CD4-positive, alpha-beta memory T cell (primary cell): Measurements from ENCODE around the gene ELF2. TPM values are rescaled to one million over a fixed set of nuclear protein-coding genes. Genes with fewer than 3 reads are reported as not detected.
A peak's percentile ranks its signal among the peaks of the same experiment; 100 is the strongest.

Experiments used
- CTCF ChIA-PET: fragments of 350-600 bp; sonication (Branson Sonifier 250); formaldehyde crosslinking; loops from one replicate; lab custom pipeline; 2021; ENCODE audit warnings: inconsistent platforms; ENCODE audit not compliant: partially characterized antibody; lab: Charles Lee
- POLR2A ChIA-PET: fragments of 350-600 bp; sonication (Branson Sonifier 250); formaldehyde crosslinking; loops from one replicate; lab custom pipeline; 2021; ENCODE audit not compliant: partially characterized antibody; lab: Charles Lee
- DNase-seq, 5 donors: peaks; one replicate each; pipeline versions ENCODE4 v3.0.0 to v3.0.0-alpha.2; 2020 to 2022; ENCODE audit warnings: mixed read lengths in 1 of 5
- H3K27ac ChIP-seq: one replicate; pipeline ENCODE4 v1.7.0; 2013; ENCODE audit warnings: low read depth, low read length
- H3K27me3 ChIP-seq: 2 replicates; pipeline ENCODE4 v1.7.0; 2013; ENCODE audit warnings: mild to moderate bottlenecking, low read length, moderate library complexity; ENCODE audit not compliant: insufficient read depth
- H3K36me3 ChIP-seq: 2 replicates; pipeline ENCODE4 v1.7.0; 2013; ENCODE audit warnings: mild to moderate bottlenecking, low read length, moderate library complexity; ENCODE audit not compliant: insufficient read depth
- H3K4me1 ChIP-seq: 2 replicates; pipeline ENCODE4 v1.7.0; 2013; ENCODE audit warnings: mild to moderate bottlenecking, low read length, moderate library complexity; ENCODE audit not compliant: insufficient read depth
- H3K4me3 ChIP-seq, 2 donors: one replicate each; pipeline ENCODE4 v1.7.0; 2013; ENCODE audit warnings: low read length in 2 of 2, mild to moderate bottlenecking in 1 of 2
- H3K9me3 ChIP-seq, 2 donors: one replicate each; pipeline ENCODE4 v1.7.0; 2013; ENCODE audit warnings: low read length in 2 of 2, control low read depth in 1 of 2; ENCODE audit not compliant: control insufficient read depth in 1 of 2
- H3K27ac Mint-ChIP-seq, 7 donors: one replicate each; pipeline ENCODE4 v1.8.0; 2020 to 2021; ENCODE audit warnings: mixed read lengths in 7 of 7, mild to moderate bottlenecking in 6 of 7, inconsistent platforms in 3 of 7, moderate library complexity in 3 of 7
- H3K27me3 Mint-ChIP-seq, 2 donors: one replicate each; pipeline ENCODE4 v1.8.0; 2020 to 2021; ENCODE audit warnings: mixed read lengths in 2 of 2
- H3K36me3 Mint-ChIP-seq, 2 donors: one replicate each; pipeline ENCODE4 v1.8.0; 2020 to 2021; ENCODE audit warnings: mixed read lengths in 2 of 2, inconsistent platforms in 1 of 2, mild to moderate bottlenecking in 1 of 2
- H3K4me1 Mint-ChIP-seq, 4 donors: one replicate each; pipeline ENCODE4 v1.8.0; 2020 to 2021; ENCODE audit warnings: mixed read lengths in 4 of 4, mild to moderate bottlenecking in 1 of 4
- H3K4me3 Mint-ChIP-seq, 8 donors: one replicate each; pipeline ENCODE4 v1.8.0; 2020 to 2021; ENCODE audit warnings: mixed read lengths in 8 of 8, mild to moderate bottlenecking in 7 of 8, moderate library complexity in 6 of 8, inconsistent platforms in 3 of 8
- H3K9me3 Mint-ChIP-seq, 8 donors: one replicate each; pipeline ENCODE4 v1.8.0; 2020 to 2021; ENCODE audit warnings: mixed read lengths in 8 of 8, mild to moderate bottlenecking in 5 of 8, inconsistent platforms in 3 of 8, moderate library complexity in 1 of 8
- intact Hi-C: fragments of 100-400 bp; cut with micrococcal nuclease; formaldehyde crosslinking; loops from one replicate; pipeline ENCODE4 v1.15.1; 2023
- polyA plus RNA-seq, 2 donors: library from polyadenylated mRNA; unstranded; fragments of 300-500 nt; fragmentation: Illumina TruSeq; gene quantifications; one replicate each; pipeline ENCODE4 v1.2.3, GENCODE V29; 2021
- total RNA-seq, 2 experiments: library from RNA; stranded (reverse); gene quantifications; one replicate each; pipeline ENCODE4 v1.2.3, GENCODE V29; 2021

The ELF2 gene
- total and polyA plus RNA-seq, 4 experiments from 2014 or later: 27.4 to 81.4 (median 57.4) TPM

DNA sequence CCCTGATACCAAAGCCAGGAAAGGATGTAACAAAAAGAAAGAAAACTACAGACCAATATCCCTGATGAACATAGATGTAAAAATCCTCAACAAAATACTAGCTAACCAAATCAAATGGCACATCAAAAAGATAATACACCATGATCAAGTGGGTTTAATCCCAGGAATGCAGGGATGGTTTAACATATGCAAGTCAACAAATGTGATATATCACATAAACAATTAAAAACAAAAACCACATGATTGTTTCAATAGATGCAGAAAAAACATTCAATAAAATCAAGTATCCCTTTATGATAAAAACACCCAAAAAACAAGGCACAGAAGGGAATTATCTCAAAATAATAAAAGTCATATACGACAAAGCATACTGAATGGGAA is 31.5 kb downstream of the ELF2 start:
- intact Hi-C loops: no loop called here
- Histone ChIP-seq H3K9me3 (no peaks in the 10 kb centered on the region), H3K27ac (no peak overlapping the region), H3K4me1 (peaks cover 22% of the 10 kb centered on the region), H3K4me3 (no peak overlapping the region), H3K36me3 (no peaks in the 10 kb centered on the region), H3K27me3 (no peaks in the 10 kb centered on the region)
- CTCF ChIA-PET: no interaction called here
- peak overlapping the region in 1 of 8 donors; percentile 9 for H3K4me3 Mint-ChIP-seq
- POLR2A ChIA-PET: no interaction called here
- H3K27ac Mint-ChIP-seq: no peak overlapping the region
- peaks cover 16 to 55% (median 37%) of the 10 kb centered on the region in 4 donors for H3K4me1 Mint-ChIP-seq
- DNase-seq: no peak
- H3K9me3 Mint-ChIP-seq: peaks cover 2 to 17% (median 7%) of the 10 kb centered on the region in 8 donors
- no peaks in the 10 kb centered on the region for H3K27me3 Mint-ChIP-seq
- H3K36me3 Mint-ChIP-seq: peaks cover 15 to 18% of the 10 kb centered on the region in 2 donors

DNA sequence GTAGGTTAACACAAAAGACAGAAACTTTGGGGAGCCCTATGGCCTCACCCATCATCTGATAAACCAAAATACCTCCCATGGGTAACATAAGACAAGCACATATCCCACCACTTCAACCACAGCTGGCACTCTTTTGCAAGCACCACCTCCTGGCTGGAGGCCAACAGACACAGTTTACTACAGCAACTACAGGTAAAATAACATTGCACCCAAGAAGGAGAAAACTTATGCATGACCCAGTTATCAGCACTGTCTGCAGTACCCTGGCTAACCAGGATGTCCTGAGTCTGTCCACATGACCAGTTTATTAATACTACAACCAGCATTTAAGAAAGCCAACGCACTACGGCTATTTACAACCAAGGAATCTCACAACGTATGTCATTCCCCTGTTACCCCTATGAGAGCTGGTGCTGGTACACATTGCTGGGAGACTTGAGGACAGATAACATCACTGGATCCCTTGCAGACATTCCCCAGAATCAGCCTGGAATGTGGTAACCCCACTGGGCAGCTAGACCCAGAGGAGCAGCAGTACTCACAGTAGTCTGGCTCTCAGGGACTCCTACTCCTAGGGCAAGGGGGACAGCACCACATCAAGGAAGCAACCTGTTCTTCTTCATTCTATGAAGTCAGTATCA is 32.0 kb downstream of the ELF2 start:
- H3K36me3 ChIP-seq: no peaks in the 10 kb centered on the region
- H3K27me3 ChIP-seq: no peaks in the 10 kb centered on the region
- H3K36me3 Mint-ChIP-seq: peaks cover 15 to 18% of the 10 kb centered on the region in 2 donors
- peaks cover 22% of the 10 kb centered on the region for H3K4me1 ChIP-seq
- H3K27ac ChIP-seq: no peak overlapping the region
- POLR2A ChIA-PET: interaction anchor here (0.9 kb wide), 1 partner anchor 17 kb away, joined by 4 read pairs; no protein-coding TSS in a partner anchor
- H3K9me3 ChIP-seq: no peaks in the 10 kb centered on the region
- no peak for DNase-seq
- H3K27me3 Mint-ChIP-seq: no peaks in the 10 kb centered on the region
- peak overlapping the region in 4 of 8 donors; percentile 2 to 36 (median 6) for H3K4me3 Mint-ChIP-seq
- H3K9me3 Mint-ChIP-seq: peaks cover 2 to 17% (median 7%) of the 10 kb centered on the region in 8 donors
- intact Hi-C loops: no loop called here
- CTCF ChIA-PET: no interaction called here
- peaks cover 16 to 58% (median 38%) of the 10 kb centered on the region in 4 donors for H3K4me1 Mint-ChIP-seq
- H3K27ac Mint-ChIP-seq: peak overlapping the region in 2 of 7 donors; percentile 24 to 31
- no peak overlapping the region for H3K4me3 ChIP-seq

DNA sequence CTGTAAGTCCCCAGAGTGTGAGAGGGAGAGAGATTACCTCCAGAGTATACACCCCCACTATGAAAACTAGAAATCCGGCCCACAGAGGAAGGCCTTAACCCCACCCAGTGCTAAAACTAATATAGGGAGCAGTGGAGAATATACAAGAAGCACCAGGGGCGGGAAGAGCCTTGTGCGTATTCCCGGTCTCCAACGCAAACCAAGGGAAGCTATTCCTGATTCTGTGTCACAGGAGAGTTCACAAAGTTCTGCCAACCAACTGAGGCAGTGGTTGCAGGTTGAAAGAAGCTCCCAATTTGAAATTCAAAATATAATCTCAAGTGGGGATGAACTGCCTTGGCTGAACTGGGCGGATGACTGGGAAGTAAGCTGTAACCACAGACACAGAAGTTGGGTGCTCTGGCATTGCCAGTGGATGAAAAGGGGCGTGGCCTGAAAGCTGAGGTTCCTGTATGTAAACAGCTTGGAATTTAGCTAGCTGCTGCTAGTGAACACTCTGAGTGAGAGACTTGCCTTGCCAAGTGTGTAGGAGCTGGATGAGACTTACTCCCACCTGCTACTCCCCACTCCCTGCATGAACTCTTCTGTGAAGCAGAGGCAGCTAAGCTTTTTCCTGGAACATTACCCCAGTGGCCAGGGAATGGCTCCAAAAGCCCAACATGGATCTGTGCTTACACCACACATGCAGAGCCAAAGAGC is 32.7 kb downstream of the ELF2 start:
- H3K4me3 ChIP-seq: no peak overlapping the region
- H3K27me3 Mint-ChIP-seq: no peaks in the 10 kb centered on the region
- POLR2A ChIA-PET: interaction anchor here (0.9 kb wide), 1 partner anchor 17 kb away, joined by 4 read pairs; no protein-coding TSS in a partner anchor
- intact Hi-C loops: no loop called here
- H3K36me3 ChIP-seq: no peaks in the 10 kb centered on the region
- no peak overlapping the region for H3K27ac Mint-ChIP-seq
- DNase-seq: no peak
- CTCF ChIA-PET: no interaction called here
- H3K27ac ChIP-seq: no peak overlapping the region
- H3K36me3 Mint-ChIP-seq: peaks cover 15 to 18% of the 10 kb centered on the region in 2 donors
- no peak overlapping the region for H3K4me3 Mint-ChIP-seq
- H3K27me3 ChIP-seq: no peaks in the 10 kb centered on the region
- peaks cover 22% of the 10 kb centered on the region for H3K4me1 ChIP-seq
- peaks cover 2 to 17% (median 7%) of the 10 kb centered on the region in 8 donors for H3K9me3 Mint-ChIP-seq
- peaks cover 16 to 58% (median 38%) of the 10 kb centered on the region in 4 donors for H3K4me1 Mint-ChIP-seq
- H3K9me3 ChIP-seq: no peaks in the 10 kb centered on the region

GRCh38 chr4:139142980-139143379 is 34.0 kb downstream of the ELF2 start:
- H3K4me3 Mint-ChIP-seq: no peak overlapping the region
- no peak overlapping the region for H3K4me3 ChIP-seq
- no peaks in the 10 kb centered on the region for H3K9me3 ChIP-seq
- H3K4me1 Mint-ChIP-seq: peaks cover 16 to 58% (median 34%) of the 10 kb centered on the region in 4 donors
- intact Hi-C loops: no loop called here
- CTCF ChIA-PET: no interaction called here
- no peak overlapping the region for H3K27ac ChIP-seq
- H3K27me3 ChIP-seq: no peaks in the 10 kb centered on the region
- peaks cover 22% of the 10 kb centered on the region for H3K4me1 ChIP-seq
- H3K27me3 Mint-ChIP-seq: no peaks in the 10 kb centered on the region
- POLR2A ChIA-PET: no interaction called here
- no peaks in the 10 kb centered on the region for H3K36me3 ChIP-seq
- no peak overlapping the region for H3K27ac Mint-ChIP-seq
- peaks cover 2 to 17% (median 7%) of the 10 kb centered on the region in 8 donors for H3K9me3 Mint-ChIP-seq
- no peak for DNase-seq
- H3K36me3 Mint-ChIP-seq: peaks cover 11 to 18% of the 10 kb centered on the region in 2 donors

DNA sequence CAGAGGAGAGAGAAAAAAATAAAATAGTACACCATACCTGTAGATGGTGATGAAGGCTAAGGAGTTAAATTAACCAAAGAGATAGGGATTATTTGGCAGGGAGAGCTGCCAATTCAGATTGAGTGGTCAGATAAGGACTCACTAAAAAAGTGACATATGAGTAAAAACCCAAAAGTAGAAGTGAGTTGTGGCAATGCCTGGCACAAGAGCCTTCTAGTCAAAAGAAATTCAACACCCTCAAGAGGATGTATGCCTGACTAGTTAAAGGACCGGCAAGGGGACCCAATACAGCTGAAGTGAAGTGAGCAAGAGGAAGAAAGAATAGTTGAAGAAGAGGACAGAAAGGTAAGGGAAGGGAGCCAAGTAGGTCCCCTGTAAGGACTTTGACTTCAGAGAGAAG is 34.9 kb downstream of the ELF2 start:
- H3K27me3 Mint-ChIP-seq: no peaks in the 10 kb centered on the region
- no peaks in the 10 kb centered on the region for H3K27me3 ChIP-seq
- intact Hi-C loops: no loop called here
- peaks cover 12 to 23% of the 10 kb centered on the region in 2 donors for H3K36me3 Mint-ChIP-seq
- peaks cover 15 to 56% (median 31%) of the 10 kb centered on the region in 4 donors for H3K4me1 Mint-ChIP-seq
- no peak overlapping the region for H3K27ac ChIP-seq
- H3K9me3 ChIP-seq: no peaks in the 10 kb centered on the region
- no peak overlapping the region for H3K4me3 ChIP-seq
- H3K4me3 Mint-ChIP-seq: peak overlapping the region in 1 of 8 donors; percentile 9
- peaks cover under 1 to 16% (median 7%) of the 10 kb centered on the region in 8 donors for H3K9me3 Mint-ChIP-seq
- no peak for DNase-seq
- ChIA-PET POLR2A (no interaction called here), CTCF (interaction anchor here (1.0 kb wide), 1 partner anchor 12 kb away, joined by 3 read pairs; no protein-coding TSS in a partner anchor)
- H3K36me3 ChIP-seq: no peaks in the 10 kb centered on the region
- H3K27ac Mint-ChIP-seq: no peak overlapping the region
- peaks cover 22% of the 10 kb centered on the region for H3K4me1 ChIP-seq

DNA sequence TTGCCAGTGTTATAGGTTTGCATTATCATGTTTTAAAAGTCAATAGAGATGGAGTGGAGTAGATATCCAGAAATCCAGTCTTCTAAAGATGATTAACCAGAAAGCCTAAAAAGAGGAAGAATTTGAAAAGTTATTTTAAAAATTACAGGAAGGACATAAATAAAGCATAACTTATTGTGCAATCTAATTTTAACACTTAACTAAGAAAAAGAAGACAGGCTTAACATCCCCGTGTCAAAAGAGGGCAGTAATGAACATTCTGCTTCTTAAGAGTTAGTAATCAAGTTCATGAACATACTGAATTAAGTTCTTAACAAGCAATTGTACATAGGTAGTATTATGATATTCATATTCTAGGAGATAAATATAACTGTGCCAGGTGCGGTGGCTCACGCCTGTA is 39.3 kb downstream of the ELF2 start:
- H3K36me3 Mint-ChIP-seq: peaks cover 12 to 25% of the 10 kb centered on the region in 2 donors
- CTCF ChIA-PET: interaction anchor here (0.7 kb wide), 1 partner anchor 13 kb away, joined by 3 read pairs; no protein-coding TSS in a partner anchor
- peaks cover 6 to 18% (median 13%) of the 10 kb centered on the region in 4 donors for H3K4me1 Mint-ChIP-seq
- Histone ChIP-seq H3K4me1 (peaks cover 5% of the 10 kb centered on the region), H3K9me3 (no peaks in the 10 kb centered on the region), H3K27ac (no peak overlapping the region), H3K4me3 (no peak overlapping the region), H3K36me3 (no peaks in the 10 kb centered on the region), H3K27me3 (no peaks in the 10 kb centered on the region)
- intact Hi-C loops: no loop called here
- no peak overlapping the region for H3K27ac Mint-ChIP-seq
- no peak for DNase-seq
- no peak overlapping the region for H3K4me3 Mint-ChIP-seq
- H3K27me3 Mint-ChIP-seq: no peaks in the 10 kb centered on the region
- H3K9me3 Mint-ChIP-seq: no peaks in the 10 kb centered on the region
- POLR2A ChIA-PET: no interaction called here

- H3K4me1 Mint-ChIP-seq: no peaks in the 10 kb centered on the region
- Histone ChIP-seq H3K9me3 (no peaks in the 10 kb centered on the region), H3K27me3 (no peaks in the 10 kb centered on the region), H3K4me3 (no peak overlapping the region), H3K36me3 (no peaks in the 10 kb centered on the region), H3K27ac (no peak overlapping the region), H3K4me1 (no peaks in the 10 kb centered on the region)
- intact Hi-C loops: no loop called here
- H3K27ac Mint-ChIP-seq: no peak overlapping the region
- ChIA-PET CTCF (no interaction called here), POLR2A (no interaction called here)
- no peaks in the 10 kb centered on the region for H3K9me3 Mint-ChIP-seq
- DNase-seq: no peak
- H3K4me3 Mint-ChIP-seq: no peak overlapping the region
- no peaks in the 10 kb centered on the region for H3K27me3 Mint-ChIP-seq
- peaks cover 12 to 25% of the 10 kb centered on the region in 2 donors for H3K36me3 Mint-ChIP-seq
Measured at GRCh38 chr4:139134403-139134802, 42.6 kb downstream of the ELF2 start.
